Breast epithelium (tissue), 4 donors: ENCODE measurements around the gene SERPINA3. TPM values are rescaled to one million over a fixed set of nuclear protein-coding genes. Genes with fewer than 3 reads are reported as not detected.
A peak's percentile ranks its signal among the peaks of the same experiment; 100 is the strongest.

Experiments
- DNase-seq, 2 donors: peaks; one replicate each; pipeline ENCODE4 v3.0.0-alpha.2; 2019; ENCODE audit warnings: low spot score in 2 of 2
- H3K27ac ChIP-seq, 2 donors: fragments of 200-600 bp; sonication (generic) in 1 of 2; one replicate each; pipeline ENCODE4 v1.5.1; 2016 to 2019; ENCODE audit warnings: mild to moderate bottlenecking in 1 of 2
- H3K27me3 ChIP-seq, 2 donors: fragments of 200-600 bp; sonication (generic) in 1 of 2; one replicate each; pipeline versions ENCODE4 v1.5.1 to v1.6.0; 2017 to 2019; ENCODE audit warnings: control low read depth in 1 of 2, mild to moderate bottlenecking in 1 of 2
- H3K36me3 ChIP-seq: fragments of 200-600 bp; one replicate; pipeline ENCODE4 v1.5.1; 2019
- H3K4me1 ChIP-seq, 2 donors: fragments of 200-600 bp; sonication (generic); one replicate each; pipeline ENCODE4 v1.5.1; 2016 to 2019; ENCODE audit warnings: control low read depth in 1 of 2
- H3K4me3 ChIP-seq, 3 donors: fragments of 200-600 bp; sonication (generic); 1 replicate in 2 of 3; 2 replicates in 1 of 3; pipeline ENCODE4 v1.5.1; 2016 to 2019; ENCODE audit warnings: mild to moderate bottlenecking in 3 of 3, moderate library complexity in 2 of 3
- H3K9me3 ChIP-seq, 2 donors: fragments of 200-600 bp; sonication (generic) in 1 of 2; one replicate each; pipeline ENCODE4 v1.5.1; 2016 to 2019; ENCODE audit warnings: control low read depth in 1 of 2
- POLR2A ChIP-seq: fragments of 450-650 bp; IDR thresholded peaks from one replicate; pipeline ENCODE4 v1.6.1; 2016; ENCODE audit warnings: antibody characterized with exemption, mild to moderate bottlenecking, moderate library complexity
- POLR2AphosphoS5 ChIP-seq, 3 donors: sonication (generic); formaldehyde crosslinking; IDR thresholded peaks; one replicate each; pipeline ENCODE4 v1.6.1; 2017; ENCODE audit warnings: antibody characterized with exemption in 3 of 3
- intact Hi-C: fragments of 100-400 bp; cut with DNase I; formaldehyde crosslinking; loops from one replicate; pipeline ENCODE4 v1.15.1; 2023; ENCODE audit warnings: low total_unique reads
- total RNA-seq, 3 donors: library from RNA; depleted of rRNA; stranded (reverse); fragments of >200 nt; gene quantifications; one replicate each; pipeline ENCODE4 v1.1.0, GENCODE V29; 2016
- TF ChIP-seq, protein P1 (sequence below), 3 donors: fragments of 450-650 bp; IDR thresholded peaks; one replicate each; pipeline ENCODE4 v1.5.1; 2016 to 2017; ENCODE audit warnings: antibody characterized with exemption in 3 of 3, mild to moderate bottlenecking in 3 of 3, moderate library complexity in 3 of 3

The SERPINA3 gene
- total RNA-seq, 3 donors from 2014 or later: 88.7 to 1,840 (median 1,497) TPM

DNA sequence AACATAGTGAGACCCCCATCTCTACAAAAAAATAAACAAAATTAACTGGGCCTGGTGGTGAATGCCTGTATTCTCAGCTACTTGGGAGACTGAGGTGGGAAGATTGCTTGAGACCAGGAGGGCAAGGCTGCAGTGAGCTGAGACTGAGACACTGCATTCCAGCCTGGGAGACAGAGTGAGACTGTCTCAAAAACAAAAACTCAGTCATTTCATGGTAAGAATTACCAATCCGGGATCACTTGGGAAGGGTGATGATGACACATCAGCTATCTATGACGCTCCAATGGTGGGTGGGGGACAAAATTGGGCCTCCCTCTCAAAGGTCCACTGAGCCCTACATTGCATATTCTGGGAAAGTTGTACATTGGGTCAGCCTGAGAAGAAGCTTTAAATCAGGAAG lies 47.7 kb downstream of the SERPINA3 start:
- H3K4me1 ChIP-seq: no peaks in the 10 kb centered on the region
- TF ChIP-seq POLR2A (no peak), POLR2AphosphoS5 (IDR thresholded peaks at IDR 0.05) (no peak)
- DNase-seq: no peak
- no peak overlapping the region for H3K4me3 ChIP-seq
- H3K9me3 ChIP-seq: no peaks in the 10 kb centered on the region
- no peak overlapping the region for H3K27ac ChIP-seq
- H3K36me3 ChIP-seq: no peaks in the 10 kb centered on the region
- intact Hi-C loops: no loop called here
- no peaks in the 10 kb centered on the region for H3K27me3 ChIP-seq

GRCh38 chr14:94660306-94660946 lies 48.2 kb downstream of the SERPINA3 start:
- intact Hi-C loops: no loop called here
- no peaks in the 10 kb centered on the region for H3K27me3 ChIP-seq
- no peak overlapping the region for H3K4me3 ChIP-seq
- no peaks in the 10 kb centered on the region for H3K4me1 ChIP-seq
- no peak for TF ChIP-seq POLR2A
- TF ChIP-seq, protein P1, sequence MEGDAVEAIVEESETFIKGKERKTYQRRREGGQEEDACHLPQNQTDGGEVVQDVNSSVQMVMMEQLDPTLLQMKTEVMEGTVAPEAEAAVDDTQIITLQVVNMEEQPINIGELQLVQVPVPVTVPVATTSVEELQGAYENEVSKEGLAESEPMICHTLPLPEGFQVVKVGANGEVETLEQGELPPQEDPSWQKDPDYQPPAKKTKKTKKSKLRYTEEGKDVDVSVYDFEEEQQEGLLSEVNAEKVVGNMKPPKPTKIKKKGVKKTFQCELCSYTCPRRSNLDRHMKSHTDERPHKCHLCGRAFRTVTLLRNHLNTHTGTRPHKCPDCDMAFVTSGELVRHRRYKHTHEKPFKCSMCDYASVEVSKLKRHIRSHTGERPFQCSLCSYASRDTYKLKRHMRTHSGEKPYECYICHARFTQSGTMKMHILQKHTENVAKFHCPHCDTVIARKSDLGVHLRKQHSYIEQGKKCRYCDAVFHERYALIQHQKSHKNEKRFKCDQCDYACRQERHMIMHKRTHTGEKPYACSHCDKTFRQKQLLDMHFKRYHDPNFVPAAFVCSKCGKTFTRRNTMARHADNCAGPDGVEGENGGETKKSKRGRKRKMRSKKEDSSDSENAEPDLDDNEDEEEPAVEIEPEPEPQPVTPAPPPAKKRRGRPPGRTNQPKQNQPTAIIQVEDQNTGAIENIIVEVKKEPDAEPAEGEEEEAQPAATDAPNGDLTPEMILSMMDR (IDR thresholded peaks at IDR 0.05): no peak
- TF ChIP-seq POLR2AphosphoS5 (IDR thresholded peaks at IDR 0.05): no peak
- H3K27ac ChIP-seq: no peak overlapping the region
- H3K36me3 ChIP-seq: no peaks in the 10 kb centered on the region
- no peaks in the 10 kb centered on the region for H3K9me3 ChIP-seq
- no peak for DNase-seq

GRCh38 chr14:94663538-94663937 lies 51.3 kb downstream of the SERPINA3 start:
- Histone ChIP-seq H3K27ac (no peak overlapping the region), H3K4me3 (no peak overlapping the region), H3K4me1 (no peaks in the 10 kb centered on the region), H3K27me3 (no peaks in the 10 kb centered on the region), H3K9me3 (no peaks in the 10 kb centered on the region), H3K36me3 (no peaks in the 10 kb centered on the region)
- intact Hi-C loops: no loop called here
- TF ChIP-seq, protein P1 (IDR thresholded peaks at IDR 0.05): no peak
- TF ChIP-seq POLR2AphosphoS5 (IDR thresholded peaks at IDR 0.05) (no peak), POLR2A (no peak)
- no peak for DNase-seq

DNA sequence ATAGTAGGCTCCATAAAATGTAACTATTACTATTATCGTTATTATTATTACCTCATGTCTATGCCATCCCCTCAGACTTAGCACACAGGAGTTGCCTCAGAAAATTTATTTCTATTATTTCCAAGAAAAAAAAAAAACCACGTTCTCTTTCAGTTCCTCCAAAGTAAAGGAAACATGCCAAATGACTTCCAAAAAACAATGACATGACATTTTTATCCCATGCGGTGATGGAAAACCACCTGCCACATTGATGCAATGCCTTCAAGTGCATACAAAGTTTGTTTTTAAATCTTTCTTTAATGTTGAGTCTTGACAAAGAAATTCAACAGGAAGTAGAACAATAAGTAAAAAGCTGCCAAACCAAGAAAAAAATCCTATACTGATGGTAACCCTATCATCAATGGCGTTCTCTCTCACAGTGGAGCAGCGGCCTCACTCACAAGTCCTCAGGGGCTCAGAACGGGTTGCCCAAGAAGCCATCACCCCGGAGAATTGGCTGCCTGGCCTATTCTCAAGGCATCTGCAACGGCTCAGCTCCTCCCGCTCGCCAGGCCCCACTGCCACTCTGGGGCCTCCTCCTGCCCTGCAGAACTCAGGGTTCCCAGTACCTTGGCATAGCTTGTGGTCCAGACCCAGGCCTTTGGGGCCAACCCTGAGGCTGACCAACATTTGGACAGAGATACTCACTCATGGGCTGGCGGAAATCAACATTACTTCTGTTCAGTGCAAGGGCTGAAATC lies 51.9 kb downstream of the SERPINA3 start:
- no peaks in the 10 kb centered on the region for H3K9me3 ChIP-seq
- no peak overlapping the region for H3K4me3 ChIP-seq
- no peaks in the 10 kb centered on the region for H3K4me1 ChIP-seq
- no peaks in the 10 kb centered on the region for H3K27me3 ChIP-seq
- H3K36me3 ChIP-seq: no peaks in the 10 kb centered on the region
- intact Hi-C loops: no loop called here
- no peak for DNase-seq
- no peak for TF ChIP-seq POLR2A
- no peak for TF ChIP-seq POLR2AphosphoS5 (IDR thresholded peaks at IDR 0.05)
- TF ChIP-seq, protein P1 (IDR thresholded peaks at IDR 0.05): no peak
- no peak overlapping the region for H3K27ac ChIP-seq

DNA sequence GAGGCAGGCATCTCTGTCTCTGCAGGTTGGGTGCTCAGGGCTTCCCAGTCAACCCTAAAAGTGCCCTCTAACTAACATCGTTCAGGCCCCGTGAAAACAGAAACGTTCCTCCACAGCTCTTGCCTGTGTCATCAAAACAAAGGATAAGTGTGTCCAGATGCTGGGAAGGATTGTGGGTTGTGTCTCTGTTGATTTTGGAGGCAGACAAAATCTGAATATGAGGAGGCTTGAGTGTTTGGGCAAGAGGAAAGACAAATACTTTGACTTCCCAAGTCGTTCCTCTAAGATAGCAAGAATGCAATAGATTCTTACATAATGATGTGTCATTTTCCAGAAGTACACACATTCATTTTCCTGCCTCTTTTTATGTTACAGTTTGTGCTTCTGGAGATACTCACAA lies 52.9 kb downstream of the SERPINA3 start:
- intact Hi-C loops: no loop called here
- TF ChIP-seq POLR2A (no peak), POLR2AphosphoS5 (IDR thresholded peaks at IDR 0.05) (no peak)
- TF ChIP-seq, protein P1 (IDR thresholded peaks at IDR 0.05): no peak
- no peaks in the 10 kb centered on the region for H3K36me3 ChIP-seq
- no peaks in the 10 kb centered on the region for H3K9me3 ChIP-seq
- peak overlapping the region in 1 of 2 donors; percentile 22 for H3K27ac ChIP-seq
- no peak overlapping the region for H3K4me3 ChIP-seq
- no peaks in the 10 kb centered on the region for H3K4me1 ChIP-seq
- H3K27me3 ChIP-seq: no peaks in the 10 kb centered on the region
- no peak for DNase-seq
